DND-41 (cell line): ENCODE data around the gene TMPRSS9.

Experiments used
- CTCF ChIP-seq: IDR thresholded peaks from 2 replicates; pipeline ENCODE4 v1.5.1; 2012; ENCODE audit warnings: borderline replicate concordance, low read length, moderate library complexity, mild to moderate bottlenecking; ENCODE audit not compliant: poor library complexity, severe bottlenecking; ENCODE audit errors: extremely low read depth
- EZH2 ChIP-seq: IDR thresholded peaks from 3 replicates; pipeline ENCODE4 v1.6.1; 2012; ENCODE audit warnings: borderline replicate concordance, low read depth, mild to moderate bottlenecking, moderate library complexity, low read length, inconsistent platforms; ENCODE audit not compliant: severe bottlenecking

- TF ChIP-seq CTCF (no peak), EZH2 (no peak)
Observed at GRCh38 chr19:2436384-2436783, 76.3 kb downstream of the TMPRSS9 start.
